ENCODE measurements around the gene ID3. TPM values are rescaled to one million over a fixed set of nuclear protein-coding genes. Genes with fewer than 3 reads are reported as not detected.

Gene ID3
- total RNA-seq, 4 donors from 2014 or later = 81.2 to 209 (median 122) TPM

GRCh38 chr1:23525558-23526250 lies 33.6 kb downstream of the ID3 start:
- intact Hi-C loops (cut with DNase I; ENCODE audit: low total_unique reads) = no loop called here
- TF ChIP-seq POLR2A (IDR thresholded peaks at IDR 0.05) (no peak), CTCF (IDR thresholded peaks at IDR 0.05) (no peak)
- no peak for DNase-seq (ENCODE audit: low spot score in 2 of 2)
- WGBS, 2 donors = 82 to 83% methylated on average over 5 of the region's 5 CpGs
- H3K4me3 ChIP-seq (ENCODE audit: low read depth, poor library complexity, severe bottlenecking) = no peak overlapping the region

DNA sequence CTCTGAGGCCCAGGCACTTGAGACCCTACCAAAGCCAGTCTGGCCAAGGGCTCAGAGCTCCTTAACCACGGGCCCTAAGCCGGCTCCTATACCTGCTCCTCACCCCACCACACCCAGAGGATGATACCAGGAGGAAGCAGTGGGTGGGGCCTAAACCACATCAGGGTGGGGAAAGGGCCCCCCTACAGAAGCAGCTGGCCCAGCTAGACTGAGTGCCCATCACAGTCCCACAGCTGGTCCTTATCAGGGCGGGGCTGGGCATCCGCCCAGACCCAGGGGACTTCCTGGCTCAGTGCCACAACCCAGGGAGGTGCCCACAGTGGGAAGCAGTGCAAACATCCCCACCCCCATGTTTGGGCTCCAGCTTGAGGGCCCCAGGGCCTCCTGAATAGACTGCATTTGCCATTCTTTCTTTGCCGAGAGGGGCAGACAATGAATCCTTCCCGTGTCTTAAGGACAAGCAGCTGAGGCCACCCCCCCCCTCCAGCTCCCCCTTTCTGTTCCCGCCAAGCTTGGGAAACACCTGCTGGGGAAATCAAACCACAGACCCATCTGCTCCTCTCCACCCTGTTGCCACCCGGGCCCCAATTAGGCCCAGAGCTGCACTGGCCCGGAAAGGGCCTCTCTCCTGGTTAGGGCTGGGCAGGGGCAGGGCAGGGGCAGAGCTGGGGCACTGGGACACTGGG lies 34.4 kb downstream of the ID3 start:
- DNase-seq (ENCODE audit: low spot score in 2 of 2) = no peak
- intact Hi-C loops (cut with DNase I; ENCODE audit: low total_unique reads) = no loop called here
- WGBS, 2 donors = 17 to 32% methylated on average over 7 to 8 of the region's 9 CpGs
- H3K4me3 ChIP-seq (ENCODE audit: low read depth, poor library complexity, severe bottlenecking) = no peak overlapping the region
- TF ChIP-seq POLR2A (IDR thresholded peaks at IDR 0.05) (no peak), CTCF (IDR thresholded peaks at IDR 0.05) (no peak)

DNA sequence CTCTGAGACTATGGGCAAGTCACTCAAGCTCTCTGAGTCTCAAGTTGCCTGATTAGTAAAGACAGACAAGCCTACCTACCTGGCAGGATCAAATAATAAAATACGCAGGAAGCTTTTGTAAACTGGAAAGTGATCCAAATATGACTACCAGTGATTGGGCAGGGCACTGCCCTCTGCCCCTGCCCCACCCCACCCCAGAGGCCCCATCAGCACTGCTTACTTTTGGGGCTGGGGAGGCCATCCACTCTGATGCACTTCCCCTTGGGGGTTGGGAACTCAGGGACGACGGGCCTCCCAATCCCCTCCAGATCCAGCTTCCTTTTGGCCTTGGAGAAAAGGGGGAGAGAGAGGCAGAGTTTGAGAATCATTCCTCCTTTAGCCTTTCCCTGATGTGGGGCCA lies 35.1 kb downstream of the ID3 start:
- no peak overlapping the region for H3K4me3 ChIP-seq (ENCODE audit: low read depth, poor library complexity, severe bottlenecking)
- TF ChIP-seq CTCF (IDR thresholded peaks at IDR 0.05) (no peak), POLR2A (IDR thresholded peaks at IDR 0.05) (no peak)
- intact Hi-C loops (cut with DNase I; ENCODE audit: low total_unique reads) = no loop called here
- no peak for DNase-seq (ENCODE audit: low spot score in 2 of 2)
- whole genome bisulfite sequencing, 2 donors = 56 to 59% methylated on average over 3 of the region's 3 CpGs

GRCh38 chr1:23522244-23522982 lies 36.9 kb downstream of the ID3 start:
- 76 to 82% methylated on average over 7 of the region's 7 CpGs for WGBS, 2 donors
- DNase-seq (ENCODE audit: low spot score in 2 of 2) = no peak
- intact Hi-C loops (cut with DNase I; ENCODE audit: low total_unique reads) = no loop called here
- no peak overlapping the region for H3K4me3 ChIP-seq (ENCODE audit: low read depth, poor library complexity, severe bottlenecking)
- TF ChIP-seq CTCF (IDR thresholded peaks at IDR 0.05) (no peak), POLR2A (IDR thresholded peaks at IDR 0.05) (no peak)

DNA sequence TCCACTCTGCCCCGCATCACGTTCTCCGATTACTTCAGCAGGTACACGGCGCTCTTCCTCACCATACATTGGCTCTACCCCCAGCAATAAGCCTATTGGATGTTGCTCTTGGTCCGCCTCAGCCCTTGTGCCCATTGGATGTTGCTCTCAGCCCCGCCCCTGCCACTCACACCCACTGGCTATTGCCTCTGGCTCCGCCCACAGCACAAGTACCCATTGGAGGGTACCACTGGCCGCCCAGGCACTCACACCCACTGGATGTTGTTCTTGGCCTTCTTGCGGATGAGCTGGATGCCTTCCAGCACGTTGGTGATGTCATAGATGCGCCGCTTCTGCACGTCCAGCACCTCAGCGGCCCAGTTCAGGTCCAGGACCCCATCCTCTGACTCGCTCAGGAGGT lies 37.7 kb downstream of the ID3 start:
- intact Hi-C loops (cut with DNase I; ENCODE audit: low total_unique reads) = no loop called here
- WGBS, 2 donors = 95% methylated on average over 15 to 16 of the region's 16 CpGs

More for the DNA sequence above, 37.7 kb downstream of the ID3 start:
- H3K4me3 ChIP-seq (ENCODE audit: low read depth, poor library complexity, severe bottlenecking) = no peak overlapping the region
- TF ChIP-seq CTCF (IDR thresholded peaks at IDR 0.05) = no peak
- no peak for TF ChIP-seq POLR2A (IDR thresholded peaks at IDR 0.05)
- DNase-seq (ENCODE audit: low spot score in 2 of 2) = no peak
